Epithelial cell of esophagus (primary cell): ENCODE data around the gene EPHB1.

Experiments used
- DNase-seq: peaks from one replicate; pipeline ENCODE4 v3.0.0; 2010; ENCODE audit warnings: low read depth
- H3K4me3 ChIP-seq: 2 replicates; pipeline ENCODE4 v1.5.1; 2011; ENCODE audit warnings: mild to moderate bottlenecking, low read length, control low read depth
- CTCF ChIP-seq: IDR thresholded peaks from 2 replicates; pipeline ENCODE4 v1.5.1; 2011; ENCODE audit warnings: low read depth, mild to moderate bottlenecking, low read length, control low read depth, inconsistent platforms; ENCODE audit not compliant: insufficient read depth; ENCODE audit errors: missing control alignments

Gene EPHB1

GRCh38 chr3:135134684-135135075, 339.6 kb downstream of the EPHB1 start:
- TF ChIP-seq CTCF, result no peak
- no peak overlapping the region for H3K4me3 ChIP-seq
- DNase-seq, result no peak

- no peak for DNase-seq
- H3K4me3 ChIP-seq, result no peak overlapping the region
- no peak for TF ChIP-seq CTCF
These were observed 340.4 kb downstream of the EPHB1 start for GRCh38 chr3:135135445-135135844.

- DNase-seq, result no peak
- no peak for TF ChIP-seq CTCF
- no peak overlapping the region for H3K4me3 ChIP-seq
These were observed 341.5 kb downstream of the EPHB1 start for GRCh38 chr3:135136361-135137100.

- no peak for DNase-seq
- TF ChIP-seq CTCF, result no peak
- H3K4me3 ChIP-seq, result no peak overlapping the region
These were observed 342.2 kb downstream of the EPHB1 start for GRCh38 chr3:135137296-135137695.

GRCh38 chr3:135138776-135139175, 343.7 kb downstream of the EPHB1 start:
- no peak for TF ChIP-seq CTCF
- no peak for DNase-seq
- no peak overlapping the region for H3K4me3 ChIP-seq

GRCh38 chr3:135140591-135140990, 345.5 kb downstream of the EPHB1 start:
- no peak overlapping the region for H3K4me3 ChIP-seq
- no peak for TF ChIP-seq CTCF
- DNase-seq, result no peak

- TF ChIP-seq CTCF, result no peak
- no peak for DNase-seq
- no peak overlapping the region for H3K4me3 ChIP-seq
These were observed 346.1 kb downstream of the EPHB1 start for GRCh38 chr3:135141160-135141559.
